Astrocyte (in vitro differentiated cells and primary cell): ENCODE measurements around the gene CDK9.

Source experiments
- CTCF ChIP-seq: IDR thresholded peaks from 2 replicates; pipeline ENCODE4 v1.5.1; 2011; ENCODE audit warnings: low read depth, mild to moderate bottlenecking, inconsistent platforms, low read length, moderate library complexity; ENCODE audit not compliant: insufficient read depth
- EZH2 ChIP-seq: IDR thresholded peaks from 2 replicates; pipeline ENCODE4 v1.6.1; 2012; ENCODE audit warnings: mild to moderate bottlenecking, low read length, inconsistent platforms; ENCODE audit not compliant: insufficient read depth

GRCh38 chr9:127829205-127829906 is 43.5 kb downstream of the CDK9 start:
- TF ChIP-seq EZH2 = no peak
- no peak for TF ChIP-seq CTCF
